22Rv1 (cell line): ENCODE measurements around the gene MTCH2.

Experiments
- CTCF ChIP-seq: fragments of 450-650 bp; IDR thresholded peaks from 2 replicates; pipeline ENCODE4 v1.5.1; 2017; ENCODE audit warnings: mild to moderate bottlenecking
- ZFX ChIP-seq: fragments of 450-650 bp; IDR thresholded peaks from 2 replicates; pipeline ENCODE4 v1.6.1; 2017; ENCODE audit warnings: antibody characterized with exemption, borderline replicate concordance

GRCh38 chr11:47691979-47692378 is 49.6 kb upstream of the MTCH2 start:
- TF ChIP-seq CTCF, result no peak
- TF ChIP-seq ZFX, result no peak
